ENCODE results near the gene NHLH1.

NHLH1 gene

GRCh38 chr1:160359559-160360226 lies 7.2 kb upstream of the NHLH1 start:
- no peak for DNase-seq

- no peak for DNase-seq
Observed at GRCh38 chr1:160360227-160360695, 6.6 kb upstream of the NHLH1 start.

- no peak for DNase-seq
Observed at GRCh38 chr1:160361199-160361598, 5.7 kb upstream of the NHLH1 start.

- DNase-seq = no peak
Observed at GRCh38 chr1:160361814-160362167, 5.1 kb upstream of the NHLH1 start.

GRCh38 chr1:160362168-160362957 lies 4.5 kb upstream of the NHLH1 start:
- no peak for DNase-seq

GRCh38 chr1:160363010-160363409 lies 3.9 kb upstream of the NHLH1 start:
- no peak for DNase-seq

GRCh38 chr1:160363951-160364735 lies 2.7 kb upstream of the NHLH1 start:
- no peak for DNase-seq

- no peak for DNase-seq
Observed at GRCh38 chr1:160365325-160365724, 1.5 kb upstream of the NHLH1 start.

- no peak for DNase-seq
Observed at GRCh38 chr1:160367516-160367900, 637 bp downstream of the NHLH1 start.

GRCh38 chr1:160367934-160368923 lies 1.4 kb downstream of the NHLH1 start:
- no peak for DNase-seq

GRCh38 chr1:160369087-160369486 lies 2.2 kb downstream of the NHLH1 start:
- no peak for DNase-seq

- DNase-seq = no peak
Observed at GRCh38 chr1:160370561-160371345, 3.9 kb downstream of the NHLH1 start.

- no peak for DNase-seq
Observed at GRCh38 chr1:160371346-160371631, 4.4 kb downstream of the NHLH1 start.

GRCh38 chr1:160371756-160372155 lies 4.9 kb downstream of the NHLH1 start:
- DNase-seq = no peak

- no peak for DNase-seq
Observed at GRCh38 chr1:160373696-160374095, 6.8 kb downstream of the NHLH1 start.

- no peak for DNase-seq
Observed at GRCh38 chr1:160374306-160375110, 7.6 kb downstream of the NHLH1 start.

- no peak for DNase-seq
Observed at GRCh38 chr1:160375788-160376524, 9.1 kb downstream of the NHLH1 start.

GRCh38 chr1:160376525-160377131 lies 9.8 kb downstream of the NHLH1 start:
- no peak for DNase-seq

GRCh38 chr1:160377585-160378206 lies 10.8 kb downstream of the NHLH1 start:
- no peak for DNase-seq
